Upper lobe of right lung (tissue), 1 donor: Measurements from ENCODE around the gene SMIM43. TPM values are rescaled to one million over a fixed set of nuclear protein-coding genes. Genes with fewer than 3 reads are reported as not detected.

Source experiments
- ATAC-seq: fragments of 200-7000 bp; cut with Tn5 transposase; one replicate; pipeline ENCODE4 v1.9.1; 2020; ENCODE audit warnings: mild to moderate bottlenecking, moderate library complexity
- DNase-seq: peaks from one replicate; pipeline ENCODE4 v3.0.0-alpha.2; 2020
- H3K27ac ChIP-seq: fragments of 200-600 bp; one replicate; pipeline ENCODE4 v1.8.0; 2022
- H3K27me3 ChIP-seq: fragments of 200-600 bp; one replicate; pipeline ENCODE4 v1.8.0; 2022; ENCODE audit warnings: mild to moderate bottlenecking
- H3K36me3 ChIP-seq: fragments of 200-600 bp; one replicate; pipeline ENCODE4 v1.8.0; 2022
- H3K4me1 ChIP-seq: fragments of 200-600 bp; one replicate; pipeline ENCODE4 v1.8.0; 2022
- H3K4me3 ChIP-seq: fragments of 200-600 bp; one replicate; pipeline ENCODE4 v1.8.0; 2022; ENCODE audit warnings: mild to moderate bottlenecking
- H3K9me3 ChIP-seq: fragments of 200-600 bp; one replicate; pipeline ENCODE4 v1.8.0; 2022
- CTCF ChIP-seq: fragments of 200-600 bp; IDR thresholded peaks from one replicate; pipeline ENCODE4 v1.8.0; 2022; ENCODE audit warnings: antibody characterized with exemption
- intact Hi-C: fragments of 100-400 bp; cut with DNase I; formaldehyde crosslinking; loops from one replicate; pipeline ENCODE4 v1.11.0; 2022
- total RNA-seq: library from RNA; stranded (reverse); fragmentation: NEBNext Ultra II Directional; extraction: Animal tissue kit (Norgen Biotek cat#: 25700); gene quantifications from one replicate; pipeline ENCODE4 v1.2.1, GENCODE V29; 2021
- donor health status: DM: no; HTN: yes; CAD: no; lungs with severe emphysema.

Gene SMIM43
- total RNA-seq, 1 donor from 2014 or later = not detected

- Histone ChIP-seq H3K27me3 (peaks cover 4% of the 10 kb centered on the region), H3K4me3 (no peak overlapping the region), H3K9me3 (no peaks in the 10 kb centered on the region), H3K27ac (no peak overlapping the region), H3K4me1 (no peaks in the 10 kb centered on the region), H3K36me3 (no peaks in the 10 kb centered on the region)
- no peak for DNase-seq
- intact Hi-C loops = no loop called here
- ATAC-seq = no peak
- TF ChIP-seq CTCF = no peak
Measured at GRCh38 chr4:121789455-121789854, 24.5 kb upstream of the SMIM43 start.

- intact Hi-C loops = no loop called here
- peaks cover 4% of the 10 kb centered on the region for H3K27me3 ChIP-seq
- no peak overlapping the region for H3K4me3 ChIP-seq
- H3K4me1 ChIP-seq = no peaks in the 10 kb centered on the region
- ATAC-seq (no peak), DNase-seq (no peak)
- no peaks in the 10 kb centered on the region for H3K36me3 ChIP-seq
- no peak overlapping the region for H3K27ac ChIP-seq
- TF ChIP-seq CTCF = no peak
- no peaks in the 10 kb centered on the region for H3K9me3 ChIP-seq
Measured at GRCh38 chr4:121788896-121789295, 23.9 kb upstream of the SMIM43 start.

GRCh38 chr4:121786221-121786620, 21.3 kb upstream of the SMIM43 start:
- Histone ChIP-seq H3K4me3 (no peak overlapping the region), H3K4me1 (no peaks in the 10 kb centered on the region), H3K27ac (no peak overlapping the region), H3K27me3 (peaks cover 4% of the 10 kb centered on the region), H3K9me3 (no peaks in the 10 kb centered on the region), H3K36me3 (no peaks in the 10 kb centered on the region)
- ATAC-seq (no peak), DNase-seq (no peak)
- TF ChIP-seq CTCF = no peak
- intact Hi-C loops = no loop called here

GRCh38 chr4:121785479-121785878, 20.5 kb upstream of the SMIM43 start:
- H3K27me3 ChIP-seq = peaks cover 4% of the 10 kb centered on the region
- no peak for TF ChIP-seq CTCF
- H3K4me1 ChIP-seq = no peaks in the 10 kb centered on the region
- ATAC-seq = no peak
- DNase-seq = no peak
- no peak overlapping the region for H3K4me3 ChIP-seq
- H3K27ac ChIP-seq = no peak overlapping the region
- no peaks in the 10 kb centered on the region for H3K9me3 ChIP-seq
- intact Hi-C loops = no loop called here
- H3K36me3 ChIP-seq = no peaks in the 10 kb centered on the region

- no peak overlapping the region for H3K4me3 ChIP-seq
- H3K27me3 ChIP-seq = peaks cover 4% of the 10 kb centered on the region
- TF ChIP-seq CTCF = no peak
- no peak overlapping the region for H3K27ac ChIP-seq
- H3K36me3 ChIP-seq = no peaks in the 10 kb centered on the region
- ATAC-seq = peak; percentile 62
- no peak for DNase-seq
- H3K9me3 ChIP-seq = no peaks in the 10 kb centered on the region
- intact Hi-C loops = no loop called here
- no peaks in the 10 kb centered on the region for H3K4me1 ChIP-seq
Measured at GRCh38 chr4:121784975-121785374, 20.0 kb upstream of the SMIM43 start.

- peaks cover 4% of the 10 kb centered on the region for H3K27me3 ChIP-seq
- TF ChIP-seq CTCF = no peak
- intact Hi-C loops = no loop called here
- H3K9me3 ChIP-seq = no peaks in the 10 kb centered on the region
- no peak overlapping the region for H3K4me3 ChIP-seq
- DNase-seq (no peak), ATAC-seq (no peak)
- H3K27ac ChIP-seq = no peak overlapping the region
- H3K36me3 ChIP-seq = no peaks in the 10 kb centered on the region
- no peaks in the 10 kb centered on the region for H3K4me1 ChIP-seq
Measured at GRCh38 chr4:121784401-121784800, 19.4 kb upstream of the SMIM43 start.
